WTC11 (cell line): Measurements from ENCODE around the gene STRADA. TPM values are rescaled to one million over a fixed set of nuclear protein-coding genes. Genes with fewer than 3 reads are reported as not detected.
A peak's percentile ranks its signal among the peaks of the same experiment; 100 is the strongest.

ENCODE experiments used
- ATAC-seq: fragments of 200-7000 bp; cut with Tn5 transposase; 2 replicates; pipeline ENCODE4 v1.10.0; 2021; ENCODE audit warnings: mild to moderate bottlenecking, moderate library complexity
- CTCF ChIA-PET: fragments of 300-600 bp; sonication (Branson Sonifier 250); formaldehyde crosslinking; loops from one replicate; lab custom pipeline; 2021; ENCODE audit warnings: antibody characterized with exemption; lab: Charles Lee
- POLR2A ChIA-PET: fragments of 350-600 bp; sonication (Branson Sonifier 250); formaldehyde crosslinking; loops from one replicate; lab custom pipeline; 2021; ENCODE audit warnings: antibody characterized with exemption; lab: Charles Lee
- DNase-seq: peaks from one replicate; pipeline ENCODE4 v3.0.0; 2021; ENCODE audit warnings: low spot score
- H3K27ac Mint-ChIP-seq: 2 replicates; pipeline ENCODE4 v1.8.0; 2021; ENCODE audit warnings: mixed read lengths
- H3K27me3 Mint-ChIP-seq: 2 replicates; pipeline ENCODE4 v1.8.0; 2021; ENCODE audit warnings: low read depth, mild to moderate bottlenecking, moderate library complexity, mixed read lengths
- H3K36me3 Mint-ChIP-seq: 2 replicates; pipeline ENCODE4 v1.8.0; 2021; ENCODE audit warnings: mixed read lengths
- H3K4me1 Mint-ChIP-seq: 2 replicates; pipeline ENCODE4 v1.8.0; 2022; ENCODE audit warnings: mixed read lengths
- H3K4me3 Mint-ChIP-seq: 2 replicates; pipeline ENCODE4 v1.8.0; 2021; ENCODE audit warnings: mild to moderate bottlenecking, moderate library complexity, mixed read lengths
- H3K9me3 Mint-ChIP-seq: 2 replicates; pipeline ENCODE4 v1.8.0; 2021; ENCODE audit warnings: mixed read lengths
- AFF4 ChIP-seq: sonication (generic); formaldehyde crosslinking; IDR thresholded peaks from 2 replicates; pipeline ENCODE4 v1.8.1; 2023; ENCODE audit warnings: mild to moderate bottlenecking, missing genetic modification reagents, borderline replicate concordance
- ATF3 ChIP-seq: sonication (generic); formaldehyde crosslinking; conservative IDR thresholded peaks from 2 replicates; pipeline ENCODE4 v1.8.1; 2022; ENCODE audit warnings: mild to moderate bottlenecking, missing genetic modification reagents
- E2F4 ChIP-seq: sonication (generic); formaldehyde crosslinking; IDR thresholded peaks from 2 replicates; pipeline ENCODE4 v1.8.1; 2022; ENCODE audit warnings: low read depth, mild to moderate bottlenecking, moderate library complexity, missing genetic modification reagents, borderline replicate concordance
- ELF4 ChIP-seq: sonication (generic); formaldehyde crosslinking; IDR thresholded peaks from 2 replicates; pipeline ENCODE4 v1.8.1; 2022; ENCODE audit warnings: low read depth, mild to moderate bottlenecking, moderate library complexity, missing genetic modification reagents
- FOXK1 ChIP-seq: sonication (generic); formaldehyde crosslinking; IDR thresholded peaks from 2 replicates; pipeline ENCODE4 v1.8.0; 2022; ENCODE audit warnings: mild to moderate bottlenecking, moderate library complexity, missing genetic modification reagents
- GABPB1 ChIP-seq: sonication (generic); formaldehyde crosslinking; IDR thresholded peaks from 2 replicates; pipeline ENCODE4 v1.8.1; 2023; ENCODE audit warnings: mild to moderate bottlenecking, missing genetic modification reagents
- GTF2I ChIP-seq: fragments of 250-450 bp; sonication (Bioruptor Pico); conservative IDR thresholded peaks from 2 replicates; pipeline ENCODE4 v1.4.0; 2021; ENCODE audit warnings: mild to moderate bottlenecking
- IRF2 ChIP-seq: sonication (generic); formaldehyde crosslinking; IDR thresholded peaks from 2 replicates; pipeline ENCODE4 v1.8.0; 2022; ENCODE audit warnings: low read depth, missing genetic modification reagents, borderline replicate concordance
- MAX ChIP-seq: sonication (generic); formaldehyde crosslinking; IDR thresholded peaks from 2 replicates; pipeline ENCODE4 v1.8.0; 2022; ENCODE audit warnings: mild to moderate bottlenecking, missing genetic modification reagents
- MYBL2 ChIP-seq: sonication (generic); formaldehyde crosslinking; IDR thresholded peaks from 2 replicates; pipeline ENCODE4 v1.8.1; 2023; ENCODE audit warnings: mild to moderate bottlenecking, moderate library complexity, missing genetic modification reagents
- NFATC4 ChIP-seq: fragments of 250-450 bp; sonication (Bioruptor Pico); IDR thresholded peaks from 2 replicates; pipeline ENCODE4 v1.9.0; 2021; ENCODE audit warnings: mild to moderate bottlenecking
- OVOL2 ChIP-seq: fragments of 250-450 bp; sonication (Bioruptor Pico); IDR thresholded peaks from 2 replicates; pipeline ENCODE4 v1.9.0; 2021; ENCODE audit warnings: mild to moderate bottlenecking, borderline replicate concordance
- SP1 ChIP-seq: sonication (generic); formaldehyde crosslinking; conservative IDR thresholded peaks from 2 replicates; pipeline ENCODE4 v1.8.1; 2022; ENCODE audit warnings: missing genetic modification reagents
- TEAD1 ChIP-seq: sonication (generic); formaldehyde crosslinking; IDR thresholded peaks from 2 replicates; pipeline ENCODE4 v1.8.0; 2022; ENCODE audit warnings: mild to moderate bottlenecking, missing genetic modification reagents
- ZBTB43 ChIP-seq: sonication (generic); formaldehyde crosslinking; IDR thresholded peaks from 2 replicates; pipeline ENCODE4 v1.8.1; 2023; ENCODE audit warnings: mild to moderate bottlenecking, missing genetic modification reagents
- ZMAT4 ChIP-seq: fragments of 250-450 bp; sonication (Bioruptor Pico); IDR thresholded peaks from 2 replicates; pipeline ENCODE4 v1.9.0; 2021; ENCODE audit warnings: mild to moderate bottlenecking
- ZNF219 ChIP-seq: sonication (generic); formaldehyde crosslinking; IDR thresholded peaks from 2 replicates; pipeline ENCODE4 v1.8.0; 2023; ENCODE audit warnings: missing genetic modification reagents, mild to moderate bottlenecking, borderline replicate concordance
- ZNF396 ChIP-seq: fragments of 250-450 bp; sonication (Bioruptor Pico); IDR thresholded peaks from 2 replicates; pipeline ENCODE4 v1.8.0; 2021; ENCODE audit warnings: mild to moderate bottlenecking, moderate library complexity, borderline replicate concordance
- ZNF512 ChIP-seq: sonication (generic); formaldehyde crosslinking; IDR thresholded peaks from 2 replicates; pipeline ENCODE4 v1.8.1; 2022; ENCODE audit warnings: missing genetic modification reagents, borderline replicate concordance
- total RNA-seq: library from RNA; stranded (reverse); gene quantifications from 3 replicates; pipeline ENCODE4 v1.2.3, GENCODE V29; 2021

The STRADA gene
- total RNA-seq, 1 experiment from 2014 or later, result 36.6 TPM

- no peak for TF ChIP-seq GTF2I (CRISPR knock-in tag)
- Mint-ChIP-seq H3K4me3 (no peak overlapping the region), H3K36me3 (peaks cover 19% of the 10 kb centered on the region), H3K27ac (peak overlapping the region; percentile 31; the same call in 1 of the 2 replicates), H3K4me1 (peaks cover 21% of the 10 kb centered on the region), H3K9me3 (no peaks in the 10 kb centered on the region), H3K27me3 (peaks cover 6% of the 10 kb centered on the region; the same call in 1 of the 2 replicates)
- CTCF ChIA-PET, result interaction anchor here (1.7 kb wide), 1 partner anchor 24 kb away, joined by 4 read pairs; no protein-coding TSS in a partner anchor
- ATAC-seq (no peak), DNase-seq (no peak)
- POLR2A ChIA-PET, result no interaction called here
These were observed 37.9 kb downstream of the STRADA start for GRCh38 chr17:63703556-63704258.

- DNase-seq, result no peak
- CTCF ChIA-PET, result interaction anchor here (0.8 to 1.7 kb wide), 4 partner anchors 7 to 91 kb away, joined by 3 to 4 read pairs (median 4); no protein-coding TSS in a partner anchor
- H3K27ac Mint-ChIP-seq, result no peak overlapping the region
- TF ChIP-seq ATF3 (no peak), FOXK1 (no peak), AFF4 (CRISPR knock-in tag) (no peak), NFATC4 (CRISPR knock-in tag) (no peak), MAX (no peak), IRF2 (CRISPR knock-in tag) (no peak), TEAD1 (CRISPR knock-in tag) (no peak), SP1 (CRISPR knock-in tag) (no peak), ZNF219 (CRISPR knock-in tag) (no peak), ELF4 (CRISPR knock-in tag) (no peak), E2F4 (CRISPR knock-in tag) (no peak), ZNF512 (CRISPR knock-in tag) (no peak), GABPB1 (no peak), ZMAT4 (CRISPR knock-in tag) (no peak), MYBL2 (CRISPR knock-in tag) (no peak), ZNF396 (CRISPR knock-in tag) (no peak), ZBTB43 (CRISPR knock-in tag) (no peak), OVOL2 (CRISPR knock-in tag) (no peak)
- TF ChIP-seq, all 79 proteins: peak for 0
- Mint-ChIP-seq H3K4me3 (peak overlapping the region; percentile 31; the same call in 1 of the 2 replicates), H3K9me3 (no peaks in the 10 kb centered on the region), H3K36me3 (peaks cover 17% of the 10 kb centered on the region), H3K27me3 (peaks cover 6% of the 10 kb centered on the region; the same call in 1 of the 2 replicates), H3K4me1 (peaks cover 25% of the 10 kb centered on the region)
- POLR2A ChIA-PET, result no interaction called here
- no peak for ATAC-seq
These were observed 38.6 kb downstream of the STRADA start for GRCh38 chr17:63703029-63703428.
